ENCODE data around the gene KCNQ1OT1. TPM values are rescaled to one million over a fixed set of nuclear protein-coding genes. Genes with fewer than 3 reads are reported as not detected.

KCNQ1OT1 gene
- total RNA-seq, 1 donor: 5.1 TPM

- Histone ChIP-seq H3K4me2 (ENCODE audit: insufficient read depth, low read length) (no peak overlapping the region), H3K36me3 (ENCODE audit: insufficient read depth, low read length) (peaks cover 13% of the 10 kb centered on the region), H4K20me1 (ENCODE audit: insufficient read depth, low read length) (peaks cover 68% of the 10 kb centered on the region), H3K79me2 (ENCODE audit: insufficient read depth, low read length) (peaks cover 93% of the 10 kb centered on the region), H2AFZ (ENCODE audit: low read length) (no peak overlapping the region), H3K4me1 (ENCODE audit: insufficient read depth, low read length) (peaks cover 3% of the 10 kb centered on the region), H3K4me3 (ENCODE audit: insufficient read depth, low read length) (no peak overlapping the region), H3K9me3 (ENCODE audit: low read depth, low read length) (no peaks in the 10 kb centered on the region), H3K27ac (ENCODE audit: low read depth, low read length) (no peak overlapping the region), H3K27me3 (ENCODE audit: insufficient read depth, low read length) (no peaks in the 10 kb centered on the region)
- DNase-seq (ENCODE audit: insufficient read length, low spot score, missing footprints): peak; percentile 27
- TF ChIP-seq, protein P1, sequence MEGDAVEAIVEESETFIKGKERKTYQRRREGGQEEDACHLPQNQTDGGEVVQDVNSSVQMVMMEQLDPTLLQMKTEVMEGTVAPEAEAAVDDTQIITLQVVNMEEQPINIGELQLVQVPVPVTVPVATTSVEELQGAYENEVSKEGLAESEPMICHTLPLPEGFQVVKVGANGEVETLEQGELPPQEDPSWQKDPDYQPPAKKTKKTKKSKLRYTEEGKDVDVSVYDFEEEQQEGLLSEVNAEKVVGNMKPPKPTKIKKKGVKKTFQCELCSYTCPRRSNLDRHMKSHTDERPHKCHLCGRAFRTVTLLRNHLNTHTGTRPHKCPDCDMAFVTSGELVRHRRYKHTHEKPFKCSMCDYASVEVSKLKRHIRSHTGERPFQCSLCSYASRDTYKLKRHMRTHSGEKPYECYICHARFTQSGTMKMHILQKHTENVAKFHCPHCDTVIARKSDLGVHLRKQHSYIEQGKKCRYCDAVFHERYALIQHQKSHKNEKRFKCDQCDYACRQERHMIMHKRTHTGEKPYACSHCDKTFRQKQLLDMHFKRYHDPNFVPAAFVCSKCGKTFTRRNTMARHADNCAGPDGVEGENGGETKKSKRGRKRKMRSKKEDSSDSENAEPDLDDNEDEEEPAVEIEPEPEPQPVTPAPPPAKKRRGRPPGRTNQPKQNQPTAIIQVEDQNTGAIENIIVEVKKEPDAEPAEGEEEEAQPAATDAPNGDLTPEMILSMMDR (IDR thresholded peaks at IDR 0.05; ENCODE audit: extremely low read depth, low read depth, low read length): no peak
These were observed 16.0 kb downstream of the KCNQ1OT1 start for GRCh38 chr11:2683806-2684205.

DNA sequence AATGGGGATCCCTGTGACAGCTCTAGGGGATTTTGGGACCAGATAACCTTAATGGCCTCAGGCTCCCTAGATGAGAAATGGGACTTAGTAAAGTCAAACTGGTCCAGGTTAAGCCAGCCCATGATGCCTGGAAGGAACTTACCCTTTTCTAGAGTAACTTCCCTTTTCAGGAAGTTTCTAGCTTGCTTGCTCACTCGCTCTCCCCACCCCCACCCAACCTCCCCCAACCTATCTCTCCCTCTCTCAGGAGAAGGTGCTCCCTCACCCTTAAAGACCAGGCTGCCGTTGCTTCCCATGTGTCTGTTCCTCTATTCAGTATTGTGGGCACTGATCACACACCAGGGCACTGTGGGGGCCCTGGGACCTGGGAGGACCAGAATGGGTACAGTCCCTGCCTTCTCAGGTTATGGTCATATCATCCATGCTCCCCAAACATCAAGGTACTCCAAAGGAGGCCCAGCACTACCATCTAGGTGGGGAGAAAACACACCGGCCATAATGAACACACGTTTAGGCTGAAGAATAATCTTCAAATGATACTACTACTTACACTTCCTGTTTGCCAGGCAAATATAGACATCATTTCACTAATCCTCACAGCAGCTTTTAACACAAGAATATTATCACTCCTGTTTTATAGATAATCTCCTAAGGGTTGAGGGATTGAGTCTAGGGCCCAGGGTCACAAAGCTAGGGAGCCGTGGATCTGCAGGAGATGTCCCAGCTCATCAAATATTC is 18.2 kb downstream of the KCNQ1OT1 start:
- no peaks in the 10 kb centered on the region for H3K9me3 ChIP-seq (ENCODE audit: low read depth, low read length)
- peaks cover 52% of the 10 kb centered on the region for H4K20me1 ChIP-seq (ENCODE audit: insufficient read depth, low read length)
- H3K27ac ChIP-seq (ENCODE audit: low read depth, low read length): no peak overlapping the region
- H3K36me3 ChIP-seq (ENCODE audit: insufficient read depth, low read length): peaks cover 13% of the 10 kb centered on the region
- peaks cover 84% of the 10 kb centered on the region for H3K79me2 ChIP-seq (ENCODE audit: insufficient read depth, low read length)
- DNase-seq (ENCODE audit: insufficient read length, low spot score, missing footprints): peak; percentile 25
- no peak overlapping the region for H3K4me3 ChIP-seq (ENCODE audit: insufficient read depth, low read length)
- H3K27me3 ChIP-seq (ENCODE audit: insufficient read depth, low read length): no peaks in the 10 kb centered on the region
- H3K4me2 ChIP-seq (ENCODE audit: insufficient read depth, low read length): no peak overlapping the region
- H2AFZ ChIP-seq (ENCODE audit: low read length): no peak overlapping the region
- TF ChIP-seq, protein P1 (IDR thresholded peaks at IDR 0.05; ENCODE audit: extremely low read depth, low read depth, low read length): no peak
- peaks cover 3% of the 10 kb centered on the region for H3K4me1 ChIP-seq (ENCODE audit: insufficient read depth, low read length)

DNA sequence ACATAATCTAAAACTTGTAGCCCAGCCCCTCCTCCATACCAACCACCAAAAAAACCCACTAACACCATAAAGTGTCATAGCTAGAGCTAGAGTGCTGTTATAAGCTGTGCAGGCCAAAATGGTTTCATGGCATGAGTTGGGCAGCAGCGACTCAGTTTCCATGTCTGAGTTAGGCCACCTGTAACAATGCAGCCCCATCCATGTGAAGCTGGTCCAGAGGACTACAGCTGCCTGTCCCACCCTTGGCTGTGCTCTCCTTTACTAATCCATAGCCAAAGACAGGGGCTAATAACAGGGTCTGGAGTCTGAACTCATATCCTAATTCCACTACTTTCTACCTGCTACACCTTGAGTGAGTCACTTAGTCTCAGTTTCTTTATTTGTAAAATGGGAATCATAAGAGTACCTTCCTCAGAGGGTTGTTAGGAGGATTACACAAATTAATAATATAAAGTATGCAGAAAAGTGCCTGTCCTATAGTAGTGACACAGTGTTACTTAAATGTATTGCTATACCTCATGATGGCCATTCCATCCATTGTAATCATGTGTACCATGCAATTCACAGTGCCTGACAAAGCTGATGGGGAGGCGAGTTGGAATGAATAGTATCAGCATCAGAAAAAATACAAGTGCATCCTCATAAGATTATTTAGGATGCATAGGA is 20.6 kb downstream of the KCNQ1OT1 start:
- TF ChIP-seq, protein P1 (IDR thresholded peaks at IDR 0.05; ENCODE audit: extremely low read depth, low read depth, low read length): no peak
- H3K4me1 ChIP-seq (ENCODE audit: insufficient read depth, low read length): no peaks in the 10 kb centered on the region
- peak; percentile 71 for DNase-seq (ENCODE audit: insufficient read length, low spot score, missing footprints)
- peaks cover 47% of the 10 kb centered on the region for H4K20me1 ChIP-seq (ENCODE audit: insufficient read depth, low read length)
- no peaks in the 10 kb centered on the region for H3K27me3 ChIP-seq (ENCODE audit: insufficient read depth, low read length)
- H3K4me2 ChIP-seq (ENCODE audit: insufficient read depth, low read length): no peak overlapping the region
- H3K36me3 ChIP-seq (ENCODE audit: insufficient read depth, low read length): peaks cover 2% of the 10 kb centered on the region
- no peak overlapping the region for H2AFZ ChIP-seq (ENCODE audit: low read length)
- no peaks in the 10 kb centered on the region for H3K9me3 ChIP-seq (ENCODE audit: low read depth, low read length)
- no peak overlapping the region for H3K27ac ChIP-seq (ENCODE audit: low read depth, low read length)
- H3K4me3 ChIP-seq (ENCODE audit: insufficient read depth, low read length): no peak overlapping the region
- peaks cover 80% of the 10 kb centered on the region for H3K79me2 ChIP-seq (ENCODE audit: insufficient read depth, low read length)

DNA sequence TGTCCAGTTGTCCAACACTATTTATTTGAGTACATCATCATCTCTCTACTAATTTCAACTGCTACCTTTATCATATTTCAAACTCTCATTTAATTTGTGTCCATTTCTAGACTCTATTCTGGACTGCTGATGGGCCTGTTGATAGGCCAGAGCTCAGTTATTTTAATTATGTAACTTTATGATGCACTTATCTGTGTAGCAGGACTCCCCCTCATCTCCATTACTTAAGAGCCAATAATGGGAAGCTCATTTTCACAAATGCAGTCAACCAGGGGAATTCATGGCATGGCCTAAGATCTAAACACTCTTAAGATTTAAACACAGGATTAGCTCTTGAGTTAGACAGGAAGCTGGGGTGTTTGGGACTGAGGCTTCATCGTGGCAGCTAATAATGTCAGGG is 21.4 kb downstream of the KCNQ1OT1 start:
- H2AFZ ChIP-seq (ENCODE audit: low read length): no peak overlapping the region
- TF ChIP-seq, protein P1 (IDR thresholded peaks at IDR 0.05; ENCODE audit: extremely low read depth, low read depth, low read length): no peak
- no peak overlapping the region for H3K4me2 ChIP-seq (ENCODE audit: insufficient read depth, low read length)
- H3K9me3 ChIP-seq (ENCODE audit: low read depth, low read length): no peaks in the 10 kb centered on the region
- H3K27me3 ChIP-seq (ENCODE audit: insufficient read depth, low read length): no peaks in the 10 kb centered on the region
- H4K20me1 ChIP-seq (ENCODE audit: insufficient read depth, low read length): peaks cover 42% of the 10 kb centered on the region
- H3K79me2 ChIP-seq (ENCODE audit: insufficient read depth, low read length): peaks cover 80% of the 10 kb centered on the region
- H3K4me1 ChIP-seq (ENCODE audit: insufficient read depth, low read length): no peaks in the 10 kb centered on the region
- no peak overlapping the region for H3K4me3 ChIP-seq (ENCODE audit: insufficient read depth, low read length)
- H3K36me3 ChIP-seq (ENCODE audit: insufficient read depth, low read length): peaks cover 2% of the 10 kb centered on the region
- H3K27ac ChIP-seq (ENCODE audit: low read depth, low read length): no peak overlapping the region
- peak; percentile 25 for DNase-seq (ENCODE audit: insufficient read length, low spot score, missing footprints)

Measured in osteoblast (primary cell).